Dermis blood vessel endothelial cell (primary cell): Measurements from ENCODE around the gene LASP1. TPM values are rescaled to one million over a fixed set of nuclear protein-coding genes. Genes with fewer than 3 reads are reported as not detected.

Experiments
- DNase-seq: peaks from one replicate; pipeline ENCODE4 v3.0.0; 2010
- total RNA-seq: library from RNA; depleted of rRNA; stranded (reverse); fragments of >200 nt; gene quantifications from 2 replicates; pipeline ENCODE4 v1.2.3, GENCODE V29; 2014

Gene LASP1
- total RNA-seq, 1 donor from 2014 or later, result 104 TPM

DNA sequence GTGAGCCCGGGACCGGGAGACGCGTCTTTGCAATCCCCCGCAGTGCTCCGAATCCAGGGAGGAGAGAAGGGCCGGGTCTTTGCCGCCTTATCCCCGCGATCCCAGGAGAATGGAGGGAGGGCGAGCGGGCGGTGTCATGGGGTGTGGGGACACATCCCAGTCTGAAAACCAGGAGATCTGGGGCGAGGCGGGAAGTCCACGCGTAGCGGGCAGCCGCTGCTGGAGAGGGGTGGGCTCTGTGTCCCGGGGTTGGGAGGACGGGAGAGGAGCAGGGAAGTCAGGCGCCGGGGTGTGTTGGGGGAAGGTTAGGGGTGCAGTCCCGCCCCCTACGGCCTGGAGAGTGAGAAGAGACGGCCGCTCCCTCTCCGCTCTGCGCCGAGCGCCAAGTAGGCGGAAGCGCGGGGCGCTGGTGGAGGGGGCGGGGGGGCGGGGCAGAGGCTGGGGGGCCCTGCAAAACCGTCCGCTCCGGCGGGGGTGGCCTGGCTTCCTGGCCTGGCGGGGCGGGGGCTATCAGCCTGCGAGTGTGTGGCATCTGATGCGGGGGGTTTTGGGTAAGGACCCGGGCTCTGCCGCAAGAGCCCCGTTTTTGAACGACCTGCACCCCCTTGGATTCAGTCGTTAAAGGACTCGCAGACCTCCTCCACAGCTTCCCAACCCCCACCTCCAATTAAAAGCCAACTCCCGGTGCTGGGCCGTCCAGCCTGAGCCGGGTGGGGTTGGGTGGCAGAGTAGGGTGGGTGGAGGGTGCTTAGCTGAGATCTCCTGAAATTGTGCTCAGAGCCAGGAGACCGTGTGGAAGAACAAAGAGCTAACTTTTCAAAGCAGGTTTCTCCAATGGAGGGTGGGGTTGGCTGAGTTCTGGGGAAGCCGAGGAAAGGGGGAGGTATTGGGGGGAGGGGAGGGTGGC, 654 bp downstream of the LASP1 start:
- DNase-seq, result peak; percentile 53

DNA sequence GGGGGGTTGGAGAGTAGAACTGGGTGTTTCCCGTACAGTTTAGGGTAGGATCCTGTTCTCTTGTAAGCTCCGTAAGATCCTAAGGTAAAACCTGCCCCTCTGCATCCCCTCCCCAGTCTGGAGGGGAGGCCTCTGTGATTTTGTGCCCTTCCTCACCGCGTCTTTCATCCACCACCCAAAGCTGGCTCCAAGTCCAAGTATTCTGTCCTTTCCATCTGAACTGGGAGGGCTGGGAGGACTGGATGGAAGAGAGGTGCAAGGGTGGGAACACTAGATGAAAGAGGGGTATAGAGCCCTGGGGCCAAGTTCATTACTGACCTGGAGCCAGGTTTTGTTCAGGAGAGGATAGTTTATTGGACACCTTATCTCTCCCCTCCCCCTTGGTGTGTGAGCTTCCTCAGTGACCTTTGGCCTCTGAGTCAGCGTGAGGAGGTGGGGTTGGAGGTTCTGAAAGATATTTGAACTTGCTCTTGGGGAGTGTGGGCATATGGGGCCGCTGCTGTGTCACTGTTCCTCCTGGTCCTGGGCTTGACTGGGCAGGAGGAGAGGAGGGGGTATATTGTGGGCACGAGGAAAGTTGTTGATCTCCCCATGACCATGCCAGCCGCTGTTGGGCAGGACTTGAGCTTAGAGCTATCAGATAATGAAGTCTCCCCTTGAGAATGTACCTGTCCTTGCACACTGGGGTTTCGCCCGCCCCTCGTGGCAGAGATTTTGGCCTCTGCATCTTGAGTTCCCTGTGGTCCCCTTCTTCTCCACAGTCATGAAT, 1.6 kb downstream of the LASP1 start:
- peak; percentile 83 for DNase-seq

DNA sequence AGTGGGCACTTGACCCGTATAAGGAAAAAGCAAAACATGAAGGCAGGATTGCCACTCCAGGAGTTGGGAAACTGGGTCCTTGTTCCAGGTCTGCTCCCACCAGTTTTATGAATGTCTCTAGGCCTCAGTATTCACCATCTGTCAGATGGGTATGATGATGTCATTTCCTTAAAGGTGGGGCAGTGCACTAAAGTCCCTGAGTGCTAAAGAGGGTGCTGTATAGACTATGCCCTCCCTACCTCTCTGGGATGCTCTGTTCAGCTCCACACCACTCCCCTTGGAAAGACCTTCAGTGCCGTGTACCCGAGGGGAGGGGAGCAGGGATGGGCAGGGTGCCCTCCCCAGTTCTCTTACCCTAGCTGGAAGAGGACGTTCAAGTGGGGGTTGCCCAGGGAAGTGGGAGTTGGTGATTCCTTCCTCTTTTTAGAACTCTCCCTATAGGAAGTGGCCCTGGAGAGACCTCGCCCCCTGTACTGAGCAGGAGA, 2.2 kb downstream of the LASP1 start:
- DNase-seq, result no peak

DNA sequence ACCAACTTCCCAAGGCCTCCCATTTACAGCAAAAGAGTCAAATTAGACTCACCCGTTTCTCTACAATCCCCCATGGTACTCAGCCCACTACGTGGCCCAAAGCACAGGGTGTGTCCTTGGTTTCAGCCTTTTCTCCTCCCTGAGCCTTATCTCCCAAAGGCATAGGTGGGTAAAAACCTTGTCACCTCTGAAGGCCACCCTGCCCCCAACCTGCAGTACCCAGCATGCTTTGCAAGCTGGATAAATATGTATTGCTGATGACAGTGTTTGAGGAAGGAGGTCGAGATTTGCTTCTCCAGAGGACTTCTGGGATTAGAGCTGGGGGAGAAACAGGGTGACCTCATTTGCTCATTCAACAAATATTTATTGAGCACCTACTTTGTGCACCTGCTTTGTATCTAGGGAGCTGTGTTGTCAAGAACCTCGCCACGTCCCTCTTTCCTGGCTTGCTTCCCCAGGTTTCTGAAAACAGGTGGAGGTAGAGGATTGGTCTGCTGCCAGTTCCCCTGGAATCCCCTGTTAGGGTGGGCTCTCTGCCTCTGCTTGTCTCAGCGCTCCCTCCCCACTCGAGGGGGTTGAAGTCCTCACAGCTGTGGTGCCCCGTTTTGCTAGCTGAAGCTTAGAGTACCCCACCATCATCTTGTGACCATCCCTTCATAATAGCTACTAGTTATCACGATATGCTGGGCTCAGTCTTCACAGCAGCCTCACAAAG, 3.0 kb downstream of the LASP1 start:
- DNase-seq, result no peak

DNA sequence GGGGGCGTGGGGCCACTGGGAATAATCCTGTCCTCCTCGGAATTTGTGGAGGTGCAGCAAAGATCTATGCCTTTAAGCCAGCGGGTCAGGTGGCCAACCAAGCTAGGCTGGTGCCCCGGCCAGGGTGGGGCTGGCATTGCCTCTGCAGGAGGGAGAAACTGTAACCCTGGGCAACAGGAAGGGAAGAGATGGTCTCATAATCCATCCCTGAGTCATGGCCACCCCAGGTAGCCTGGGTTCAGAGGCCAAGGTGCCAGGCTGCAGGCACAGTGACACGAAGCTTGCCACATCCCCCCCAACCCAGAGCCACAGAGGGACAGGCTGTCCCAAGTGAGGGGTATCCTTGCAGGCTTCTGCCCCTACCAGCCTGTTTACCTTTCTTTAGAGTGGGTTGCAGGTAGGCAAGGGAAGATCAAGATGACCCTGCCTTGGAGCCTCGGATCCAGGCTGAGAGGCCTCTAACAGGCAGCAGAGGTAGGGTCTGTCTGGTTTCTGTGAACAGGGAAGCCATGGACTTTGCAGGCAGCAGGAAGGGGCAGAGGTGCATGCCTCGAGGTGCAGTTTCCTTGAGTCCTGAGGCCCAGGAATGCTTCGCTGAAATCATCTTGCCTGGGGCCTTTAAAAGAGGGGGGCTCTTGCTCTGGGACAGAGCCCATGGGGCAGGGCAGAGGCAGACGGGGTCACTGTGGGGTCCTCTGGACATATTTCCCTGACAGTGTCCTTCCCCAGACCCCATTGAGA, 4.0 kb downstream of the LASP1 start:
- no peak for DNase-seq

DNA sequence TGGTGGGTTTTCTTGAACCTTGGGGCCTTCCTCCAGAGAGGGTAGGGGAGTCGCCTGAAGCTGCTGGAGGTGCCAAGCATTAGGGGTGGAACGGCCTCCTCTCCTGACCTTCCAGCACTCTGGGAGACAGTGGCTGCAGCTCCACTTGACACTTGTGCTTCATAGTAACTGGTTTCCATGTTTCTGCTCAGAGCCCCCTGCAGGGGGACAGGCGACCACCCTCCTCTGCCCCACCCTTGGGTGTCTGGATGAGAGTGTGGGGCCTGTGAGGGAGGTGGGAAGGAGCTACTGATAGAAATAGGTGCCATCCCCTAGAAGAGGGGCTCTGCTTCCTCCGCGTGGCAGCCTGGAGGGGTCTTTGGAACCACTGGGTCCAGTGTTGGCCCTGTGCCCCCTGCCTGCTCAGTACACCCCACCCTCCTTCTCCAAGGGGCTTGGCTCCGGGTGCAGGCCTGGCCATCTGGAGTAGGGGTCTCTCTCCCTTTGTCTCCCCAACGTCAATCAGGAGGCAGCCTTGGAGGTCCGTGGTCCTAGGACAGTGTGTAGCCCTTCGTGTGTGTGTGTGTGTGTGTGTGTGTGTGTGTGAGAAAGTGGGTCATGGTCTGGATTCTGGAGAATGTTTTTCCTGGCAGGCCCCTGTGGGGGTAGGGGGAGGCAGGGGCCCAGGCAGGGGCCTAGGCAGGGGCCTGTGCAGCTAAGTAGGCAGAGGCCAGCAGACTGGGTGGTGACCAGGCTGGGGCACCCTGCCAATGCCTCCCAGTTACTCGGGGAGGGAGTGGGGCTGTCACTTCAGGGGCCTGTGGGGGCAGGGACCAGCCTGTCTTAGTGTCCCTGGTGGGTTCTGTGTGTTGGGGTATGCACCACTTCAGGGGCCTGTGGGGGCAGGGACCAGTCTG, 4.9 kb downstream of the LASP1 start:
- no peak for DNase-seq

DNA sequence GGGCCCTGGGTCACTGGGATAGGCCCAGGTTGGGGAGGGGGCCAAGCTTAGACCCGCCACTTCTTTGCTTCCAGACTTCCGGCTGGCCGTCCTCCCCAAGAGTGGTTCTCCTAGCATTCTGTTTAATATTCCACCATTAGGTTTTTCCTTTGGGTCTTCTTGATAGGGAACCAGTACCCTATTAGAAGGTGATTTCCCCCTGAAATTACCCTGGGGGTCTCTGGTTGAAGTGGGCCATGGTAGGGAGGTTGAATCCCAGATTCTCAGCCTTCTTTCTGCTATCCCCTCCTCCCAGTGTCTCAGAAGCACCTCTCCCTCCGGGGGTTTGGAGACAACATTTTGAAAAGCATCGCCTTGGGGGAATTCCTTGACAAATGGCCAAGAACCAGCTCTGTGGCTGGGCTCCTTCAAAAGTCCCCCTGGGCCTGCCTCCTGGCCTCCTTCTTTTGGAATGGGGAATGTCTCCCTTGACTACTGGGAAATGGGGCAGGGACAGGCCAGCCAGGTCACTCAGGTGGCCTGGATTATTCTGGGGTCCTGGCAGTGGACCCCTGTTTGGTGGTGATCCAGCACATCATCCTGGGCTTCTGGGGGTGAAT, 5.7 kb downstream of the LASP1 start:
- no peak for DNase-seq

DNA sequence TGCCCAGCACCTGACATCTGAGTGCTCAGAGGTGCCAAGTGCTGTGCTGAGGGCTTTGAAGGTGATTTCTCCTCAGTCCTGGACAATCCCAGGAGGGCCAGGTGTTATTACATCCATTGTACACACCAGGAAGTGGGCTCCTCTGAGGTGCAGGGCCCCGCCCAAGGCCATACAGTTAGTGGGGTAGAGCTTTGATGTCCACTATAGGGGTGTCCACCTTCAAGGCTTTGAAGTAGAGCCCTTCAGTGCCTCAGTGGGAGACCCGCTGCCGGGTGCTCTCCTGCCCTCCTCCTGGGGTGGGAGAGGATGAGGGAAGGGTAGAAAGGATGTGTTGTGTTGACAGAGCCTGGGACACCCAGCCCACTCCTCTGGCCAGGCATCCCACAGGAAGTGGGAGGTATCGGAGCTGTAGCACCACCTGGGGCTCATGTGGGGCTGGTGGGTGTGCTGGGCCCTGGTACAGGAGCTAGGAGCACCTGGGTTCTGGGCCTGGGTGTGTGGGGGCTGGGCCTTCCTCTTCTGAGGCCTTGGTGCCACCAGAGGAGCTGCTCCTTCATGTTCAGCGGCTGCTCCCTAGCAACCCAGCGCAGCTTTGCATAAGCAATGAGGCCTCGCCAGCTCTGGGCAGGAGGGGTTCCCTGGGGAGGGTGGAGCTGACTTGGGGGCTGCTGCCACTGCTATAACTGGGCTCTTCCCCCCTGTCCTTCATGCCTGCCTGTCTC, 7.4 kb downstream of the LASP1 start:
- no peak for DNase-seq

DNA sequence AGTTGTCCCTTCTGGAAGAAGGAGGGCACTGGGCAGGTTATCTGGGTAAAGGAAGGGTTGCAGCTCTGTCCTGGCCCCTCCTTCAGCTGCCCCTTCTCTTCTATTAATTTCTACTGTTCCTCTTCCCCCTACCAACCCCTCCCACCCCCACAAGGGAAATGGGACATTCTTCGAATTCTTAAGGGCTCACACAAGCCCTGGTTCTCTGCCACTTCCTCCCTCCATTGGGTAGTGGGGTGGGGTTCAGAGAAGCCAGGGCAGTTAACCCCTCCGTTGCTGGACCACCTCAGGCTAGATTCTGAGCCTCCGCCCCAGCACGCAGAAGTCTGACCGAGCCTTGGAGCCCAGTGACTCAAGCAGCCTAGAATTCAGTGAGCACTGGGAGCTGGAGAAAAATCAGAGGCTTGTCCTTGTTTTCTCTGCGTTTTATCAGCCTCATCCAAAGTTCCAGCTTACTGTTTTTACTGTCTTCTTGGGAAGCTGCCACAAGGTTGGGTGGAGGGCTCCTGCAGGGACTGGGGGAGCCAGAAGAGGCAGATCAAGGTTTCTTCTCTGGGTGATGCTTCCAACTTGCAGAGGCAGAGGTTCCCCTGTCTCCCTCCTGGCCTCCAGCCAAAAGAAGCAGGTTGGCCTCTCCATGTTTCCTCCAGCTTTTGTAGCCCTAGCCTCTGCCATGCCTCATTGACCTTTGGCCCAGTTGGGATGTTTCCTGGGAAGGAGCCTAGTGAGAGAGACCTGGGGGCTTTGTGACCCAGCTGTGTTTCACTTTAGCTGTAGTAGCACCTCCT, 10.2 kb downstream of the LASP1 start:
- peak; percentile 81 for DNase-seq

DNA sequence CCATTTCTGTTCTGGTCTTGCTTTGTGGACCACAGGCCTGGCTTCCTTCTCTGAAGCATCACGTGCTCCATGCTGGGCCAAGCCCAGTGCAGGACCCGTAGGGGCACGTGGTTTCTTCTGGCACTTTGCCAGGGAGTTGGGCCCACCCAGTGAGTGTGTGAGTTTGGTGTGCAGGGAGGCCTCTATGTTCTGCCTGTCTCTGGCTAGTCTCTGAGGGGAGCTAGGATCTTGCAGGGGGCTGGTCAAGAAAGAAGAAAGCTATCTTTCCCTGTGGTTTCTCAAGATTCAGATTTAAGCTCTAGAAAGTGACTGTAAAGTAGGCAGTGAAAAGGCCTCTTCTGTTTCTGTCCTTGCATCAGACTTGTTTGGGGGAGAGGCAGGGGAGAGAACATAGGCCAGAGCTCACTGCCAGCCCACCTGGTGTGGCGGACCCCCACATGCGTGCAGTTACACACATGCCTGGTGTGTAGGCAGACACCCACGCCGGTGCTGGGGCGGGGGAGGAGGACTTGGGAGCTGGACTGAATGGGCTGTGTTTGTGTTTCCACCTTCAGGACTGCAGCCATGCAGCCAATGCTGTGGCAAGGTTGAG, 11.8 kb downstream of the LASP1 start:
- DNase-seq, result peak; percentile 53

DNA sequence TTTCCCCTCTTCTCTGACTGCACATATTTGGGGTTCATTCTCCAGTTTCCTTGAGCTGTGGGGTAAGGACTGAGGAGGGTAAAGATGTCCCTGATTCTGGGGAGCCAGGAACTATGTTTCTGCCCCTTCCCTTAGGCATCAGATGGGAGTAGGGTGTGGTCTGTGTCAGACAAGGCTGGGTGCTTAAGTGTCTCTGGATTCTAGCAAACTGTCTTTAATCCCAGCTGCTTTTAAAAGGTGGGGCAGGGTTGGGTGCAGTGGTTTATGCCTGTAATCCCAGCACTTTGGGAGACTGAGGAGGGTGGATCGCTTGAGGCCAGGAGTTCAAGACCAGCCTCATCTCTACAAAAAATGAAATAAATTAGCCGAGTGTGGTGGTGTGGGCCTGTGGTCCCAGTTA, 13.0 kb downstream of the LASP1 start:
- DNase-seq, result no peak

DNA sequence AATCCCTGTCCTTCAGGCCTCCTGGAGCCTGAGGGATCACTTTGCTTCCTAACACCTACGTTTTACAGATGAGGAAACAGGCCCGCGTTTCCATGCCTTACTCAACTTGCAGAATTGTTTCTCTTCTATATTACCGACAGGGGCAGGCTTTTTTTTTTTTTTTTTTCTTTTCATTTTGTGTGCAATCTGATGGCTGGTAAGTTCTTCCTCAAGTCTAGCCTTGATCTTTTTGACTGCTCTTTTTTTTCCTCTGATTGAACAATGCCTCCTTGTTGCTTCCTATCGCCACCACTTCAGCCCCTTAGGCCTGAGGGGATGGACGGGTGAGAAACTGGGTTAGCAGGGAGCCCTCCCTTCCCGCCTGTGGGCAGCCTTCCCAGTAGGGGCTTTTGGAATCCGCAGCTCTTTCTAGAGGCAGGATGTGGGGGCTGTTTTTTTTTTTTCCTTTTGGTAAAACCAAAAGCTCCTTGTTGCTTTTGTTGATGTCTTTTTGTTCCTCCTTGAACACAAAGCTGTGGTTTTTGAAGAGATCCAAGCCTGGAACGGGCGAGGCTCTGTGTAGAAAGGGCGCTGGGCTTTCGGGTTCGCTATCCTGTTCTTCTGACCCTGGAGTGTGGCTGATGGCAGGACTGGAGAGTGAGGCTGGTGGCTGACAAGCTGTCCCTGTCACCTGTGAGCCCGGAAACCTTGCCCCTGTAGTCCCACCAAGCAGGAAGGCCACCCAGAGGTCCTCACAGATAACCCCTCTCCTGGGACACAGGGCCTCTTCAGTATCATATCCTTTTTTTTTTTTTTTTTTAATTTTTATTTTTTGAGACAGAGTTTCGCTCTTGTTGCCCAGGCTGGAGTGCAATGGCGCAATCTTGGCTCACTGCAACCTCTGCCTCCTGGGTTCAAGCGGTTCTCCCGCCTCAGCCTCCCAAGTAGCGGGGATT, 14.0 kb downstream of the LASP1 start:
- DNase-seq, result no peak

DNA sequence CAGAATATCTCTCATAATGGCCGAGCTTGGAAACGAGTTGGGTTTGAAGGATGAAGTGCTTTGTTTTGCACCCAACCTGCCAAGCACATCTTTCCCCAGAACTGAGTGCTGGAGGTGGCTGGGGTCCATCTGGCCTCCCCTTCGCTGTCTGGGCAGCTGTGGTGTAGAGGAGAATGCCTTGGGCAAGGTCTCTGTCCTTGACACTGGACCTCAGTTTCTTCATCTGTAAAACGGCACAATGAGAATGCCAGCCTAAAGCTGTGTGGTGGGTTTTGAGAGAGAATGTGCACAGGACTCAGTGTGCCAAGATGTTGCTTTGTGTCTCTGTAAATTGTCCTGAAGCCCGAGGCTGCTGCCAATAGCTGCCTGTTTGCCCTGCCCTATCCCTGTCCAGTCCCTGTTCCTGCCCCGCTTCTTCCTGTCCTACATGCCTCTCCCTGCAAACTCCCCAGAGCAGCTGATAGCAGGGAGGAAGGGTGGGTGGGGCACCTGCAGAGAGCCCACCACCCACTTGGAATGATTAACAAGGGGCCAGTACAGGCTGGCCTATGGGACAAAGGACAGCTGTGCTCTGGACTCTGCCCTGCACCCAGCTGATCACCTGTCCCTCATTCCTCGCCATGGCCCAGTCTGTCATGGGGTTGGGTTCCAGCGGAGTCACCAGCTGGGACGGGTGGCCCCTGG, 15.3 kb downstream of the LASP1 start:
- no peak for DNase-seq

DNA sequence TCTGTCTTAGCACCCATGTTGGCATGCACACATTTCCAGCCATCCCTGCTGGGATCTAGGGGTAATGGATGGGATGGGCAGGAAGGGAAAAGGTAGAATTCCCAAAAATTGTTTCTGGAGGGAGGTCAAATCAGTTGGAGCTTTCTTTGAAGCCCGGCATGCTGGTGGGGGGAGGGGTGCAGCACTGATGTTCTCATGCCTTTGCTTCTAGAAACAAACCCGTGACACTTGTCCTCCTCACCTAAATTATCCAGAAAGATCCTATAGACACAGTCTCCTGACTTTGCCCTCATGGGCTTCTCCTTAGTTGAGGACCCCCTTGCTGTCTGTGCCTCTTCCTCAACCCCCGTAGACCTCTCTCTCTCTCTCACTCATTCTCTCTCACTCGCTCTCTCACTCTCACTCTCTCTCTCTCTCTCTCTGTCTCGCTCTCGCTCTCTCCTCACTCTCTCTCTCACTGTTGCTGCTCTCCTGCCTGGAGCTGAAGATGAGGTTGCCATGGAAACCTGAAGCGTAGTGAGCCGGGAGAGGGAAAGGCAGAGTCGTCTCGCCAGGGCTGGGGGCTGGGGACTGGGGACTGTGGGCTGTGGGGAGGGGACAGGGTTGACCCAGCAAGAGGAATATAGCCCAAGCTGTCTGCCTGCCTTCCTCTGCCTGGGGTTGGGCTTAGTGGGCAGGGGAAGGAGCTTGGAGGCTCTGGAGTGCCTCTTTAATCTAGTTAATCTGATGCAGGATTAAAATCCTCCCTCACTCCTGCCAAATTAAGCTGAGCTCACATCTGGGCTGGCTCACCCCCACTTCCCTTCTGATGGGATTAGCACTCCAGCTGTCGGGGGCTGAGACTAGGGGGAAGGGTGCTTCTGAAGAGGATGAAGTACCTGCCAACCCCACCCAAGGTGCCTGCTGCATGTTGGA, 16.1 kb downstream of the LASP1 start:
- no peak for DNase-seq

DNA sequence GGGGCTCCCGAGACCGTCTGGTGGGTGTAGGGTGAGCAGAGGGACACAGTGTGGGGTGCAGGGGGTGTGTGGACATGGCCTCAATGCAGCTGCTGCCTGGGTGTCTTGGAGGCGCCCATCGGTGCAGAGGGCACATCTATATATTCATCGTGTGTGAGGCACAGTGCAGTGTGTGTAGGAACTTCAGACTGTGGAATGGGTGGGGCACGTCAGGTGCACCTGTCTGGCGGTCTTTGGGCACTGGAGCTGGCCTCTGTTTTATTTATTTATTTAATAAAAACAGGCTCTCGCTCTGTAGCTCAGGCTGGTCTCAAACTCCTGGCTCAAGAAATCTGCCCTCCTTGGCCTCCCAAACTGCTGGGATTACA, 16.8 kb downstream of the LASP1 start:
- no peak for DNase-seq

DNA sequence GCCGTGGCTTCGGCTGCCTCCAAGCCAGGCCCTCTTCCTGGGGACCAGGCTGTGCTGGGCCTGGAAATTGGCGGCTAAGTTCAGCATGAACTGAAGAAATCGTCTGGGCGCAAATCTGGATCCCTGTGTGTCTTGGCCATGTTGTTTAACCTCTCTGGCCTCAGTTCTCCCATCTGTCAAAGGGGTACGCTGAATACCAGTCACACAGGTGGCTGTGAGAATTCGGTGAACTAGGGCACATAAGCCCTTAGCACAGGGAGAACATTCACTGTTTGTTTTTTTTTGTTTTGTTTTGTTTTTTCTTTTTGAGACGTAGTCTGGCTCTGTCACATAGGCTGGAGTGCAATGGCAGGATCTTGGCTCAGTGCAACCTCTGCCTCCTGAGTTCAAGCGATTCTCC, 19.0 kb downstream of the LASP1 start:
- DNase-seq, result no peak
